ENCODE data around the gene UBE2G1.
A peak's percentile ranks its signal among the peaks of the same experiment; 100 is the strongest.

Gene UBE2G1

GRCh38 chr17:4334332-4334731 is 32.1 kb downstream of the UBE2G1 start:
- no peak for DNase-seq (ENCODE audit: low spot score)

- DNase-seq (ENCODE audit: low spot score) = no peak
Observed at GRCh38 chr17:4333041-4333440, 33.4 kb downstream of the UBE2G1 start.

- DNase-seq (ENCODE audit: low spot score) = no peak
Observed at GRCh38 chr17:4332296-4332970, 34.0 kb downstream of the UBE2G1 start.

- no peak for DNase-seq (ENCODE audit: low spot score)
Observed at GRCh38 chr17:4331614-4332013, 34.9 kb downstream of the UBE2G1 start.

- DNase-seq (ENCODE audit: low spot score) = no peak
Observed at GRCh38 chr17:4329838-4330237, 36.6 kb downstream of the UBE2G1 start.

GRCh38 chr17:4327606-4328005 is 38.9 kb downstream of the UBE2G1 start:
- no peak for DNase-seq (ENCODE audit: low spot score)

GRCh38 chr17:4326608-4327007 is 39.9 kb downstream of the UBE2G1 start:
- no peak for DNase-seq (ENCODE audit: low spot score)

- DNase-seq (ENCODE audit: low spot score) = no peak
Observed at GRCh38 chr17:4326112-4326511, 40.4 kb downstream of the UBE2G1 start.

- no peak for DNase-seq (ENCODE audit: low spot score)
Observed at GRCh38 chr17:4324463-4324862, 42.0 kb downstream of the UBE2G1 start.

- no peak for DNase-seq (ENCODE audit: low spot score)
Observed at GRCh38 chr17:4319221-4319620, 47.3 kb downstream of the UBE2G1 start.

- DNase-seq (ENCODE audit: low spot score) = no peak
Observed at GRCh38 chr17:4318596-4318995, 47.9 kb downstream of the UBE2G1 start.

- no peak for DNase-seq (ENCODE audit: low spot score)
Observed at GRCh38 chr17:4318186-4318585, 48.3 kb downstream of the UBE2G1 start.

- no peak for DNase-seq (ENCODE audit: low spot score)
Observed at GRCh38 chr17:4317610-4318009, 48.9 kb downstream of the UBE2G1 start.

- no peak for DNase-seq (ENCODE audit: low spot score)
Observed at GRCh38 chr17:4316648-4317047, 49.8 kb downstream of the UBE2G1 start.

GRCh38 chr17:4314618-4315017 is 51.9 kb downstream of the UBE2G1 start:
- DNase-seq (ENCODE audit: low spot score) = no peak

GRCh38 chr17:4314179-4314578 is 52.3 kb downstream of the UBE2G1 start:
- no peak for DNase-seq (ENCODE audit: low spot score)

GRCh38 chr17:4313221-4314114 is 53.0 kb downstream of the UBE2G1 start:
- DNase-seq (ENCODE audit: low spot score) = no peak

- DNase-seq (ENCODE audit: low spot score) = no peak
Observed at GRCh38 chr17:4310354-4311060, 56.0 kb downstream of the UBE2G1 start.

- DNase-seq (ENCODE audit: low spot score) = no peak
Observed at GRCh38 chr17:4309897-4310296, 56.6 kb downstream of the UBE2G1 start.

GRCh38 chr17:4307179-4307930 is 59.1 kb downstream of the UBE2G1 start:
- no peak for DNase-seq (ENCODE audit: low spot score)

GRCh38 chr17:4305224-4305623 is 61.3 kb downstream of the UBE2G1 start:
- DNase-seq (ENCODE audit: low spot score) = no peak

GRCh38 chr17:4304417-4305027 is 62.0 kb downstream of the UBE2G1 start:
- DNase-seq (ENCODE audit: low spot score) = peak; percentile 60
